ENCODE measurements around the gene AHSG.

GRCh38 chr3:186624598-186624997 is 11.7 kb downstream of the AHSG start:
- TF ChIP-seq CTCF (IDR thresholded peaks at IDR 0.05; ENCODE audit: insufficient read depth, low read depth, low read length) = no peak
- TF ChIP-seq EZH2 (IDR thresholded peaks at IDR 0.05; ENCODE audit: insufficient read depth, low read length) = no peak

All from astrocyte (in vitro differentiated cells and primary cell).